RWPE2 (cell line): Measurements from ENCODE around the gene NATD1.

Experiments used
- ATAC-seq: fragments of 200-7000 bp; cut with Tn5 transposase; 3 replicates; pipeline ENCODE4 v1.9.1; 2021; ENCODE audit warnings: low read depth
- DNase-seq: peaks from one replicate; pipeline ENCODE4 v3.0.0-alpha.2; 2020; ENCODE audit warnings: low spot score
- H3K27ac ChIP-seq: fragments of 450-650 bp; 2 replicates; pipeline ENCODE4 v1.5.1; 2017; ENCODE audit warnings: mild to moderate bottlenecking; ENCODE audit not compliant: poor library complexity, severe bottlenecking
- H3K27me3 ChIP-seq: fragments of 250-450 bp; sonication (Bioruptor Pico); 2 replicates; pipeline ENCODE4 v1.5.1; 2021; ENCODE audit warnings: mild to moderate bottlenecking, moderate library complexity; ENCODE audit not compliant: insufficient read depth, poor library complexity, severe bottlenecking
- H3K36me3 ChIP-seq: fragments of 250-450 bp; sonication (Bioruptor Pico); 2 replicates; pipeline ENCODE4 v1.5.1; 2020; ENCODE audit warnings: low read depth, mild to moderate bottlenecking, moderate library complexity
- H3K4me1 ChIP-seq: fragments of 250-450 bp; sonication (Bioruptor Pico); 2 replicates; pipeline ENCODE4 v1.5.1; 2021; ENCODE audit warnings: mild to moderate bottlenecking, moderate library complexity; ENCODE audit not compliant: insufficient read depth, poor library complexity, severe bottlenecking
- H3K4me3 ChIP-seq: fragments of 250-450 bp; sonication (Bioruptor Pico); 2 replicates; pipeline ENCODE4 v1.5.1; 2021; ENCODE audit warnings: mild to moderate bottlenecking, moderate library complexity; ENCODE audit not compliant: severe bottlenecking
- H3K9me3 ChIP-seq: fragments of 250-450 bp; sonication (Bioruptor Pico); 2 replicates; pipeline ENCODE4 v1.5.1; 2021; ENCODE audit warnings: mild to moderate bottlenecking, moderate library complexity; ENCODE audit not compliant: severe bottlenecking
- CTCF ChIP-seq: fragments of 450-650 bp; IDR thresholded peaks from one replicate; pipeline ENCODE4 v1.5.1; 2017; ENCODE audit warnings: mild to moderate bottlenecking, moderate library complexity; ENCODE audit not compliant: poor library complexity, severe bottlenecking

The NATD1 gene

GRCh38 chr17:21242026-21242697 is 11.0 kb downstream of the NATD1 start:
- Histone ChIP-seq H3K27ac (no peak overlapping the region), H3K4me1 (no peaks in the 10 kb centered on the region), H3K4me3 (no peak overlapping the region), H3K27me3 (no peaks in the 10 kb centered on the region), H3K36me3 (no peaks in the 10 kb centered on the region), H3K9me3 (no peaks in the 10 kb centered on the region)
- ATAC-seq: 0 out of 3 replicates have a peak, but pooled peaks have one; percentile 22
- DNase-seq: no peak
- no peak for TF ChIP-seq CTCF

- Histone ChIP-seq H3K9me3 (no peaks in the 10 kb centered on the region), H3K4me3 (no peak overlapping the region), H3K36me3 (no peaks in the 10 kb centered on the region), H3K27me3 (no peaks in the 10 kb centered on the region), H3K27ac (no peak overlapping the region), H3K4me1 (no peaks in the 10 kb centered on the region)
- TF ChIP-seq CTCF: no peak
- ATAC-seq (no peak), DNase-seq (no peak)
Measured at GRCh38 chr17:21241564-21241963, 11.6 kb downstream of the NATD1 start.

GRCh38 chr17:21240369-21241055 is 12.7 kb downstream of the NATD1 start:
- TF ChIP-seq CTCF: no peak
- DNase-seq (no peak), ATAC-seq (no peak)
- Histone ChIP-seq H3K27ac (no peak overlapping the region), H3K4me1 (no peaks in the 10 kb centered on the region), H3K36me3 (no peaks in the 10 kb centered on the region), H3K4me3 (no peak overlapping the region), H3K9me3 (no peaks in the 10 kb centered on the region), H3K27me3 (no peaks in the 10 kb centered on the region)

- ATAC-seq (peak; percentile 41; the same call in 1 of the 3 replicates), DNase-seq (no peak)
- no peak overlapping the region for H3K27ac ChIP-seq
- TF ChIP-seq CTCF: peak; percentile 35
- H3K36me3 ChIP-seq: no peaks in the 10 kb centered on the region
- no peak overlapping the region for H3K4me3 ChIP-seq
- no peaks in the 10 kb centered on the region for H3K27me3 ChIP-seq
- no peaks in the 10 kb centered on the region for H3K9me3 ChIP-seq
- H3K4me1 ChIP-seq: no peaks in the 10 kb centered on the region
Measured at GRCh38 chr17:21239680-21240368, 13.4 kb downstream of the NATD1 start.
